HCEC 1CT (cell line): ENCODE measurements around the gene COLGALT1.
"Not testable (repeated sequence)": the region's sequence is repeated elsewhere in the genome, so short reads cannot be mapped to it uniquely, and the experiment has no call there.

ENCODE experiments used
- DNase-seq: peaks from one replicate; pipeline ENCODE4 v3.0.0-alpha.2; 2017

The COLGALT1 gene

GRCh38 chr19:17562561-17562960, 7.1 kb downstream of the COLGALT1 start:
- no peak for DNase-seq

DNA sequence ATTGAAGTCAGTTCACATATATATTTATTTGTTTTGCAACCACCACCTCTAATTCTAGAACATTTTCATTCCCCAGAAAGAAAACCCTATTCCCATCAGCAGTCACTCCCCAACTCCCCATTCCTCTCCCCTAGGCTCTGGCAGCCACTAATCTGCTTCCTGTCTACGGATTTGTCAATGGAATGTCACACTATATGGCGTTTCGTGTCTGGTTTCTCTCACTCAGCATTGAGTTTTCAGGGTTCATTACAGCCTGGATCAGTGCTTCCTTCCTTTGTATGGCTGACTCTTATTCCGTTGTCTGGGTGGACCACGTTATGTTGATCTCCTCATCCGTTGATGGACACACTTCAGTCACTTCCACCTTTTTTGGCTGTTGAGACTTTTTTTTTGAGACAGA, 9.3 kb downstream of the COLGALT1 start:
- no peak for DNase-seq

GRCh38 chr19:17565611-17566010, 10.2 kb downstream of the COLGALT1 start:
- DNase-seq = no peak

DNA sequence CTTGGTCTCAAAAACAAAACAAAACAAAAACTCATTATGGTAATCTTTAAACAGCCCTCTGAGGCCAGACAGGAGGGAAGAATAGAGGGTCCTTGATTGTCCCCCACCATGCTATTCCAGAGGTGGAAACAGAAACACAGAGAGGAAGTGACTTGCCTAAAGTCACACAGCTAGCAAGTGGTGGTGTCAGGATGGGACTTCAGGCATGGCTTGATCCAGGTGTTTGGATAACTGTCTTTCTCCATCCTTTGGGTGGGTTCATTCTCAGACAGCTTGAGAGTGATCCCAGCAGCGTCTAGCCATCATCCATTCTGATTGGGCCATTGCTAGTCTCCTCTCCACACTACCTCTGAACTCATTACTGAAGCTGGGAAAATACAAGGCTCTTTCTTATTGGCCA, 12.5 kb downstream of the COLGALT1 start:
- DNase-seq = no peak

- DNase-seq = not testable (repeated sequence)
Observed at GRCh38 chr19:17570291-17570690, 14.8 kb downstream of the COLGALT1 start.

DNA sequence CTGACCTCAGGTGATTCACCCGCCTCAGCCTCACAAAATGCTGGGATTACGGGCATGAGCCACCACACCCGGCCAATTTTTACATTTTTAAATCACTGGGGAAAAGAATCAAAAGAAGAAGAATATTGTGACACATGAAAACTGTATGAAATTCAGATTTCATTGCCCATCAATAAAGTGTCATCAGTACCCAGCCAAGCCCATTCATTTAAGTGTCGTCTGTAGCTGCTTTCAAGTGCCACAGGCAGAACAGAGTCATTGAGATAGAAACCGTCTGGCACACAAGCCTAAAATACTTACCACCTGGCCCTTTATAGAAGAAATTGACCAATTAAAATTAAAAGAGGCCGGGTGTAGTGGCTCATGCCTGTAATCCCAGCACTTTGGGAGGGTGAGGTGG, 15.3 kb downstream of the COLGALT1 start:
- no peak for DNase-seq

- DNase-seq = no peak
Observed at GRCh38 chr19:17572638-17573037, 17.2 kb downstream of the COLGALT1 start.

- DNase-seq = no peak
Observed at GRCh38 chr19:17575871-17576757, 20.7 kb downstream of the COLGALT1 start.

- DNase-seq = no peak
Observed at GRCh38 chr19:17576758-17577456, 21.5 kb downstream of the COLGALT1 start.

GRCh38 chr19:17577457-17578097, 22.1 kb downstream of the COLGALT1 start:
- DNase-seq = no peak

DNA sequence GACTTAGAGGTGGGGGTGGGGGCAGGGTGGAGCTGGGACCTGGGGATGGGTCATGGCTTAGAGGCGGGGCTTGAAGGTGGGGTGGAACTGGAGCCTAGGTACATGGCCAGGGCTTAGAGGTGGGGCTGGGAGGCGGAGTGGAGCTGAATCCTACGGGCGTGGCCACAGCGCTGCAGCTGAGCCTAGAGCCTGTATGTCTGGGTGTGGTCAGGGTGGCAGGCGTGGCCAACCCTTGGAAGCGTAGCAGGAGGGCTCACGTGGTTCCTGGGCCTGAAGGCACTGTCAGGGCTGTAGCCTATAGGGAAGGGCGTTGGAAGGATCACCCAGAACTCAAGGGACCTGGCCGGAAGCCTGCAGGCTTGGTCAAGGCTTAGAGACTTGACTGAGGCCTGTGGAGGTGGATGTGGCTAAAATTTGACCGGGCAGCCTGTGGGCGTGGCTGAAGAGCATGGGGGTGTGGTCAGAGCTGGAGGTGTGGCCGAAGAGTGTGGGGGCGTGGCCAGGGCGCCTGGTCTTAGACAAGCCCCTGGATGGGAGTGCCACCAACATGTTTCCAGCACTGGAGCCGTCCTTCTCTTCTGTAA, 24.3 kb downstream of the COLGALT1 start:
- peak; percentile 61 for DNase-seq

DNA sequence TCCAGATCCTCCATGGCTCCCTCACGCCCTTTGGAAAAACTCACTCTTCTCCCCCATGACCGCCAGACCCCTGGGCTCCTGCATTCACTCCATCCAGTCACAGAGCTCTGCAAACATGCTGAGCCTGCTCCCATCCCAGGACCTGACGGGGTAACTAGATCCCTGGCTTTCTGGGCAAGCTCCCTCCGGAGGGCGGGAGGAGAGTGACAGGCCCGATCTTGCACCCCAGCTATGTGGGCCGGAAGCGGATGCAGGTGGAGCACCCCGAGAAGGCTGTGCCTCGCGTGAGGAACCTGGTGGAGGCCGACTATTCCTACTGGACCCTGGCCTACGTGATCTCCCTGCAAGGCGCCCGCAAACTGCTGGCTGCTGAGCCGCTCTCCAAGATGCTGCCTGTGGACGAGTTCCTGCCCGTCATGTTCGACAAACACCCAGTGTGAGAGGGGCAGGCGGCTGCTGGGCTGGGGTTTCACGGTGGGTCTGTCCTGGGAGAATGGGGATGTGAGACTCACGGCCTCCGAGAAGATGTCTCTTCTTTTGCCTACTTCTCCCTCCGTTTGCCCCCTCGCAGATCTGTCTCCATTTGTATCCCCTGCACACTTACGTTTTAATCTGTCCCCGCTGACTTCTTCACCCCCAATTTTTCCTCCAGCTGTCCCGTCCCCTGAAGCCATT, 25.2 kb downstream of the COLGALT1 start:
- no peak for DNase-seq

DNA sequence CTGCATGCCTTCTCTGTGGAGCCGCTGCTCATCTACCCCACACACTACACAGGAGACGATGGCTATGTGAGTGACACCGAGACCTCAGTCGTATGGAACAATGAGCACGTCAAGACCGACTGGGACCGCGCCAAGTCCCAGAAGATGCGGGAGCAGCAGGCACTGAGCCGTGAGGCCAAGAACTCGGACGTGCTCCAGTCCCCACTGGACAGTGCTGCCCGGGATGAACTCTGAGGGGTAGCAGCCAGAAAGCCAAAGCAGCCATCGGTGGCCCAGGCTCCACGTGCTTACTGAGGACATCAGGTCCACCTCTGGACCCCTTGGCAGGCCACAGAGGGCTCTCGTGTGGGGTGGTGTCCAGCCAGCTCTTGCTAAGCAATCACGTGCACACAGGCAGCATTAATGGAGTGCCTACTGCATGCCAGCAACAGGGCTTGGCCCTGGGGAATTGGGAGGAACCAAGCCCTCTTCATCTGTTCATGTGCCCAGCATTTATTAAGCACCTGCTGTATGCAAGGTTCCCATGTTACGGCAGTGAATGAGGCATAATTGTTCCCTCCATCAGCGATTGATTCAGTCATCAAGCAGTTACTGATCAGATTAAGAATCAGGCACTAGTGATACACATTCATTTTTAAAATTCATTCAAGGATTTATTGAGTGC, 25.9 kb downstream of the COLGALT1 start:
- no peak for DNase-seq

GRCh38 chr19:17582613-17583012, 27.2 kb downstream of the COLGALT1 start:
- no peak for DNase-seq

DNA sequence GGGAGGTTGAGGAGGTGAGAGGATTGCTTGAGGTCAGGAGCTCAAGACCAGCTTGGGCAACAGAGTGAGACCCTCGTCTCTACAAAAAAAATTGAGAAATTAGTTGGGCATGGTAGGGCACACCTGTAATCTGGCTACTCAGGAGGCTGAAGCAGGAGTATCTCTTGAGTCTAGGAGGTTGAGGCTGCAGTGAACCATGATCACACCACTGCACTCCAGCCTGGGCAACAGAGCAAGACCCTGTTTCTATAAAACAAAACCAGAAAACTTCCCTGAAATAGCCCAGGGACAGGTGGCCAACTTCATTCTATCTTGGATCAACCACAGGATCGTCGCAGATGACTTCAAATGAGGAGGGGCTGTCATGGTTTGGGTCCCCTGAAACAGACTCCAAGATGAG, 28.7 kb downstream of the COLGALT1 start:
- DNase-seq = no peak

DNA sequence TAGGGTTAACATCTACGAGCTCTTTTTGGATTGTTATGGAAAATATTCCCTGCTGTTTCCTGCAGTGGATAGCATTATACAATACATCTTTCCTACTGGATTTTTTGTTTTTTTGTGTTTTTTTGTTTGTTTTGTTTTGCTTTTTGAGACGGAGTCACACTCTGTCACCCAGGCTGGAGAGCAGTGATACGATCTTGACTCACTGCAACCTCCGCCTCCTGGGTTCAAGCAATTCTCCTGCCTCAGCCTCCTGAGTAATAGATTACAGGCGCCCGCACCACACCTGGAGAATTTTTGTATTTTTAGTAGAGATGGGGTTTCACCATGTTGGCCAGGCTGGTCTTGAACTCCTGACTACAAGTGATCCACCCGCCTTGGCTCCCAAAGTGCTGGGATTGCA, 29.9 kb downstream of the COLGALT1 start:
- DNase-seq = not testable (repeated sequence)

- no peak for DNase-seq
Observed at GRCh38 chr19:17590866-17591265, 35.4 kb downstream of the COLGALT1 start.

DNA sequence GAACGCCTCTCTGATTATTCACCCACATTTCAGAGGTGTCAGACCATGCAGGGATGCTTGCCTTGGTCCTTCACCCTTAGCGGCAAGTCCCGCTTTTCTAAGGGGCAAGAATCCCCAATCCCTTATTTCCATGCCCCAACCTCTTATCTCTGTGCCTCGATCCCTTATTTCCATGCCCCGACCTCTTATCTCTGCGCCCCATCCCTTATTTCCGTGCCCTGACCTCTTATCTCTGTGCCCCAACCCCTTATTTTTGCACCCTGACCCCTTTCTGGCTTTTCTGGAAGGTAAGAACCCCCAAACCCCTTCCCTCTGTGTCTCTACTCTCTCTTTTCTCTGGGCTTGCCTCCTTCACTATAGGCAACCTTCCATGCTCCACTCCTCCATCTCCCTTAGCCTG, 38.8 kb downstream of the COLGALT1 start:
- DNase-seq = not testable (repeated sequence)

DNA sequence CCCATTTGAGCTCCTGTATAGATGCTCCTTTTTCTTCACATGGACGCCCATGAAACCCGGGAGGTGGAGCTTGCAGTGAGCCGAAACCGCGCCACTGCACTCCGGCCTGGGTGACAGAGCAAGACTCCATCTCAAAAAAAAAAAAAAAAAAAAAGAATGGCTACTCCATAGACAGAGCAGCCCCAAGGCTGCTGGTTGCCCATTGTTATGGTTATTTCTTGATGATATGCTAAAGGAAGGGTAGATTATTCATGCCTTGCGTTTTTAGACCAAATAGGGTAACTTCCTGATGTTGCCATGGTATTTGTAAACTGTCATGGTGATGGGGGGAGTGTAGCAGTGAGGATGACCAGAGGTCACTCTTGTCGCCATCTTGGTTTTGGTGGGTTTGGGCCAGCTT, 42.6 kb downstream of the COLGALT1 start:
- DNase-seq = not testable (repeated sequence)

GRCh38 chr19:17598953-17599352, 43.5 kb downstream of the COLGALT1 start:
- no peak for DNase-seq

GRCh38 chr19:17599780-17600179, 44.3 kb downstream of the COLGALT1 start:
- no peak for DNase-seq

GRCh38 chr19:17601683-17602082, 46.2 kb downstream of the COLGALT1 start:
- no peak for DNase-seq
